ENCODE data around the gene CEACAM8.
"Not testable (repeated sequence)": the region's sequence is repeated elsewhere in the genome, so short reads cannot be mapped to it uniquely, and the experiment has no call there.

Gene CEACAM8

GRCh38 chr19:42610401-42610915 is 15.7 kb upstream of the CEACAM8 start:
- not testable (repeated sequence) for H3K27ac ChIP-seq (ENCODE audit: low read length); H3K36me3 ChIP-seq (ENCODE audit: control insufficient read depth in 2 of 2, insufficient read depth in 2 of 2, low read length in 2 of 2); H3K4me1 ChIP-seq (ENCODE audit: control insufficient read depth, insufficient read depth, low read length); H3K9ac ChIP-seq (ENCODE audit: low read length in 2 of 2); H3K4me3 ChIP-seq (ENCODE audit: low read length in 2 of 2); H3K9me3 ChIP-seq (ENCODE audit: control insufficient read depth in 2 of 2, low read length in 2 of 2); H3K27me3 ChIP-seq (ENCODE audit: control insufficient read depth in 1 of 2, insufficient read depth in 2 of 2, low read length in 2 of 2)

DNA sequence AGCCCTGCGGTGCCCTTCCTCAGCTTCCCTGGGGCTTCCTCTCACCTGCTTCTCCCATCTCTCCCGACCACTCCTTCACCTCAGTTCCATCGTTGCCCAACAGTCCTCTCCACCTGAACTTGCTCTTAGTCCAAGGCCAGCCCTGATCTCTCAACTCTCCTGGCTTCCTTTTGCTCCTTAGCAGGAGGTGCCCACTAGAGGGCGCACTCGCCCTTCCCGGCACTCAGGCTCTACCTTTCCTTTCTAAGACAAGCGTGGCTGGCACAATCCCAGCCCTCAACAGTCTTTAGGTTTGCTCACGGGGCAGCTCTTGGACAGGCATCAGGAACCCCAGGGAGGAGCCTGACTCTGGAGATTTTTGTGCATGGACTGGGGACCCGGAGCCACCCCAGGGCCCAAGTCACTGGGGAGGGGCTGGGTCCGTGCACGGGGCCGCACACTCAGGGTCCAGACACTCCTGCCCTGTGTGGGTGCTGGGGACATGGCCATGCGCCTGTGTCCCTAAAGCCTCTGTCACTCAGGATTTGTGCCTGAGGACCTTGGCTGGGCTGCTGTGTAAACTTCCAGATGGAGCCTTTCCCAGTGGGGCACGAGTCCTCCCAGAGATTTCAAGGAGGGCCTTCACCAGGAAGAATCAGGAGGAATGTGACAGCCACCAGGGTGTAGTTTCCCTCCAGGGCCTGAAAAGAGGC is 12.1 kb upstream of the CEACAM8 start:
- H3K27me3 ChIP-seq (ENCODE audit: control insufficient read depth in 1 of 2, insufficient read depth in 2 of 2, low read length in 2 of 2) = peaks cover 0 to 2% of the 10 kb centered on the region in 2 donors
- no peaks in the 10 kb centered on the region for H3K4me1 ChIP-seq (ENCODE audit: control insufficient read depth, insufficient read depth, low read length)
- no peak overlapping the region for H3K9ac ChIP-seq (ENCODE audit: low read length in 2 of 2)
- no peaks in the 10 kb centered on the region for H3K36me3 ChIP-seq (ENCODE audit: control insufficient read depth in 2 of 2, insufficient read depth in 2 of 2, low read length in 2 of 2)
- H3K9me3 ChIP-seq (ENCODE audit: control insufficient read depth in 2 of 2, low read length in 2 of 2) = no peaks in the 10 kb centered on the region
- no peak overlapping the region for H3K4me3 ChIP-seq (ENCODE audit: low read length in 2 of 2)
- H3K27ac ChIP-seq (ENCODE audit: low read length) = no peak overlapping the region

DNA sequence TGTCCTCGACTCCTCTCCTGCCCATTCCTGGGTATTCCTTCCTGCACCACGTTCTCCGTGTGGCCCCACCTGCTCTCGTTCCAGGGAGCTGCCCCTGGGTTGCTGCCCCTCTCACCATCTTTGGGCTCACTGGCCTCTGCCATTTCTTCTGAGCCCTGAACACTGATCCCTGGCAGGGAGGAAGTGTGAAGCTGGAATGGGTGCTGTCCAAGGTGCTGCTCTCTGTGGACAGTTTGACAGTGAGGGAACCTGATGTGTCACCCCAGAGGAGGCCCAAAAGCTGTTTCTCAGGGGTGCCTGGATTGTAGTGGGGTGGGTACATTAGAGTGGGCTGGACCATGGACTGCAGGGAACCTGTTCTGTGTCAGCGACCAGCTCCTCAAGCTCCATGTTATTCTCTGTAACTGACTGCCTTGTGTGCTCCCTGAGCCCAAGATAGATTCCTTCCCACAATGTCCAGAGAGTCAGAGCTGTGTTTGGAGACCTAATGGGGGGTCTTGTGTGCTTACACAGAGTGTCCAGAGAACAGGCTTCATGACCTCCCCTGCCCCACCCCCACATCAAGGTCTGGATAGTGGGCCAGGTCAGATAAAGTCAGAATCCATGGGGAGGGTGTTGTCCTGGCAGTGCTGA is 7.2 kb upstream of the CEACAM8 start:
- no peak overlapping the region for H3K27ac ChIP-seq (ENCODE audit: low read length)
- H3K27me3 ChIP-seq (ENCODE audit: control insufficient read depth in 1 of 2, insufficient read depth in 2 of 2, low read length in 2 of 2) = peaks cover 0 to 2% of the 10 kb centered on the region in 2 donors
- no peaks in the 10 kb centered on the region for H3K4me1 ChIP-seq (ENCODE audit: control insufficient read depth, insufficient read depth, low read length)
- no peak overlapping the region for H3K4me3 ChIP-seq (ENCODE audit: low read length in 2 of 2)
- no peak overlapping the region for H3K9ac ChIP-seq (ENCODE audit: low read length in 2 of 2)
- no peaks in the 10 kb centered on the region for H3K36me3 ChIP-seq (ENCODE audit: control insufficient read depth in 2 of 2, insufficient read depth in 2 of 2, low read length in 2 of 2)
- no peaks in the 10 kb centered on the region for H3K9me3 ChIP-seq (ENCODE audit: control insufficient read depth in 2 of 2, low read length in 2 of 2)

GRCh38 chr19:42596391-42597072 is 1.8 kb upstream of the CEACAM8 start:
- no peak overlapping the region for H3K27ac ChIP-seq (ENCODE audit: low read length)
- H3K4me1 ChIP-seq (ENCODE audit: control insufficient read depth, insufficient read depth, low read length) = no peaks in the 10 kb centered on the region
- H3K27me3 ChIP-seq (ENCODE audit: control insufficient read depth in 1 of 2, insufficient read depth in 2 of 2, low read length in 2 of 2) = no peaks in the 10 kb centered on the region
- no peaks in the 10 kb centered on the region for H3K36me3 ChIP-seq (ENCODE audit: control insufficient read depth in 2 of 2, insufficient read depth in 2 of 2, low read length in 2 of 2)
- no peak overlapping the region for H3K9ac ChIP-seq (ENCODE audit: low read length in 2 of 2)
- H3K9me3 ChIP-seq (ENCODE audit: control insufficient read depth in 2 of 2, low read length in 2 of 2) = no peaks in the 10 kb centered on the region
- no peak overlapping the region for H3K4me3 ChIP-seq (ENCODE audit: low read length in 2 of 2)

DNA sequence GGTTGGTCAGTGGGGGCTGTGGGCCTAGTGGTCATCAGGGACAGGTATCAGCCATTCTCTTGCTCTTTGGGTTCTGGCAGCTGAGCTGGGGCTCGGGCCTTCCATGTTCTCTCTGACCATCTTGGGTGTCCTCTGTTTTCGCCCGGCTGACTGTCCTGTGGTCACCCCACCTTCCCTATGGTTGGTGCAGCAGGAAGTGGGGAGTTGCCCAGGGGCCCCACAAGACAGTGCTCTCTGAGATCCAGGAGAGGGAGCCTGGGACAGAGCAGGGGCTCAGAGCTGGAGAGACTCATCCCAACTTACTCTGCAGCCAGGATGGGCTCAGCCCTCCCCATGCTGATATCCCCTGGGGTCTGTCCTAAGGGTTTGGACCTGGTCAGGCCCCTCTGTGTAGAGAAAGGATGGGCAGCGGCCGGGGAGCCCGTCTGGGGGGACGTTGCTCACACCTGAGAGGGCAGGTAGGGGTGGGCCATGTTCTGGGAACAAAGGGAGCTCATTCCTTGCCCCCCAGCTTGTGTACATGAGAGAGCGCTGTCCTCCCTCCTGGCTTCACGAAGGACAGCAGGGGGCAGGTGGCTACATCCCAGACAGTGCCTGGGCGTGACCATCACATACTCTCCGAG is 937 bp upstream of the CEACAM8 start:
- Histone ChIP-seq H3K4me1 (ENCODE audit: control insufficient read depth, insufficient read depth, low read length) (no peaks in the 10 kb centered on the region), H3K9me3 (ENCODE audit: control insufficient read depth in 2 of 2, low read length in 2 of 2) (no peaks in the 10 kb centered on the region), H3K27ac (ENCODE audit: low read length) (no peak overlapping the region), H3K36me3 (ENCODE audit: control insufficient read depth in 2 of 2, insufficient read depth in 2 of 2, low read length in 2 of 2) (no peaks in the 10 kb centered on the region), H3K9ac (ENCODE audit: low read length in 2 of 2) (no peak overlapping the region), H3K27me3 (ENCODE audit: control insufficient read depth in 1 of 2, insufficient read depth in 2 of 2, low read length in 2 of 2) (no peaks in the 10 kb centered on the region), H3K4me3 (ENCODE audit: low read length in 2 of 2) (no peak overlapping the region)

DNA sequence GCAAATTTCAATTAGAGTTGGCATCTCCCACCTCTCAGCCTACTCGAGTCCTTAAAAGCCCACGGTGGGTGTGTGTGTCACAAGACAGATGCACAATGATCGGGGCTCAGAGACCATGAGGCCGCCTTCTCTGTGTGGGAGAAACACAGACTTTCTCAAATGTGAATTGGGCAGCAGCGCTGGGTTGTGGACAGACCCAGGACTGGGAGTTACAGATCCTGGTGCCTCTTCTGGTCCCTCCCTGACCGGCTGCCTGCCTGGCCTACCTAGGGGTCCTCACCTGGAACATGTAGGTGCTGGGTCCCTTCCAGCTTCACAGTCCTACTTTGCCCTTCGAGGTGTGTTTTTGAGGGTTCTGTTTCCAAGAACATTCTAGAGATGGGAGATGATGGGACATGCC is 4.9 kb downstream of the CEACAM8 start:
- Histone ChIP-seq H3K27ac (ENCODE audit: low read length) (no peak overlapping the region), H3K4me1 (ENCODE audit: control insufficient read depth, insufficient read depth, low read length) (no peaks in the 10 kb centered on the region), H3K4me3 (ENCODE audit: low read length in 2 of 2) (no peak overlapping the region), H3K27me3 (ENCODE audit: control insufficient read depth in 1 of 2, insufficient read depth in 2 of 2, low read length in 2 of 2) (no peaks in the 10 kb centered on the region), H3K9me3 (ENCODE audit: control insufficient read depth in 2 of 2, low read length in 2 of 2) (no peaks in the 10 kb centered on the region), H3K36me3 (ENCODE audit: control insufficient read depth in 2 of 2, insufficient read depth in 2 of 2, low read length in 2 of 2) (no peaks in the 10 kb centered on the region), H3K9ac (ENCODE audit: low read length in 2 of 2) (no peak overlapping the region)

DNA sequence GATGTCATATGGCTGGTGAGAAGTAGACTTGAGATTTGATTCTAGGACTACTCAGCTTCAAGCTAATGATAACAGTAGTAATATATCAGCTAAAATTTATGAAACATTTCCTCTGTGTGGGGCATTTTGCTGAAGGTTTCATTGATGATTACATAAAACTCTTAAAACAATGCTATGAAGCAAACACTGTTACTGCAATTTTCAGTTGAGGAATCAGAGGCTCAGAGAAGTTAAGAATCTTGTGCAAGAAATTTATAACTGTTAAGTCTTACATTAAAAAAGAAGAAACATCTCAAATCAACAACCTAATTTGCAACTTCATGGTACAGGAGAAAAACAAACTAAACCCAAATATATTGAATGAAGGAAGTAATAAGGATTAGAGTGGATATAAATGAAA is 10.3 kb downstream of the CEACAM8 start:
- no peak overlapping the region for H3K4me3 ChIP-seq (ENCODE audit: low read length in 2 of 2)
- H3K27ac ChIP-seq (ENCODE audit: low read length) = no peak overlapping the region

DNA sequence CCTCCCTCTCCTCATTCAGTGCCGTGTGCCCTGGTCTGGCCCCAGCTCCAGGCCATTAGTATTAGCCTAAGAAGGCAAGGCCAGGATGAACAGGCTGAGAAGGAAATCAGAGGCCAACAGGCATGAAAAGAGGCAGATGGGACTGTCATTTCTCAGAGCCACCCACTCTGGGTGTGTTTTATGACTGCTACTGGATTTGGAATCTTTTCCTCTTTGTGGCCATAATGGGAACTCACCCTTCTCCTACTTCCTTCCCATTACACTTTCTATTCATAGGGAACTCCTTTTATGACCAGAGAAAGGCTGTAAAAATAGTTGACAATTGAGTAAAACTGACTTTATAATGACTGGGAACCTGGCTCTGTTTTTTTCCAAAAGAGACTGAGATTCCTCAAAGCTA is 17.7 kb downstream of the CEACAM8 start:
- Histone ChIP-seq H3K27ac (ENCODE audit: low read length) (no peak overlapping the region), H3K27me3 (ENCODE audit: control insufficient read depth in 1 of 2, insufficient read depth in 2 of 2, low read length in 2 of 2) (peaks cover 0 to 6% of the 10 kb centered on the region in 2 donors), H3K9me3 (ENCODE audit: control insufficient read depth in 2 of 2, low read length in 2 of 2) (no peaks in the 10 kb centered on the region), H3K36me3 (ENCODE audit: control insufficient read depth in 2 of 2, insufficient read depth in 2 of 2, low read length in 2 of 2) (no peaks in the 10 kb centered on the region), H3K4me3 (ENCODE audit: low read length in 2 of 2) (no peak overlapping the region), H3K4me1 (ENCODE audit: control insufficient read depth, insufficient read depth, low read length) (no peaks in the 10 kb centered on the region), H3K9ac (ENCODE audit: low read length in 2 of 2) (no peak overlapping the region)

More for the DNA sequence above, 10.3 kb downstream of the CEACAM8 start:
- H3K27me3 ChIP-seq (ENCODE audit: control insufficient read depth in 1 of 2, insufficient read depth in 2 of 2, low read length in 2 of 2) = no peaks in the 10 kb centered on the region
- H3K9ac ChIP-seq (ENCODE audit: low read length in 2 of 2) = no peak overlapping the region
- no peaks in the 10 kb centered on the region for H3K36me3 ChIP-seq (ENCODE audit: control insufficient read depth in 2 of 2, insufficient read depth in 2 of 2, low read length in 2 of 2)
- no peaks in the 10 kb centered on the region for H3K4me1 ChIP-seq (ENCODE audit: control insufficient read depth, insufficient read depth, low read length)
- H3K9me3 ChIP-seq (ENCODE audit: control insufficient read depth in 2 of 2, low read length in 2 of 2) = no peaks in the 10 kb centered on the region

DNA sequence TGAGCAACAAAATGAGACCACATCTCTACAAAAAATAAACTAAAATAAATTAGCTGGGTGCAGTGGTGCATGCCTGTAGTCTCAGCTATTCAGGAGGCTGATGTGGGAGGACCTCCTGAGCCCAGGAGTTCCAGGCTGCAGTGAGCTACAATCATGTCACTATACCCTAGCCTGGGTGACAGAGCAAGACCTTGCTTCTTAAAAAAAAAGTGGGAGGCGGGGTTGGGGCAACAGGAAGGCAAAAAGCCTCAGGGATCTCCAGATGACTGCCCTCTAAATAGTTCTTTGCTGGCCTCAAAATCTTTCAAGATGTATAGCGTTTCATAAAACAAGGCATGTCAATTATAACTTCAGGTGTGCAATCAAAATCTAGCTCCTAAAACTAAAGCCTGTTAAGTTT is 18.5 kb downstream of the CEACAM8 start:
- H3K9ac ChIP-seq (ENCODE audit: low read length in 2 of 2) = no peak overlapping the region
- no peak overlapping the region for H3K4me3 ChIP-seq (ENCODE audit: low read length in 2 of 2)
- no peaks in the 10 kb centered on the region for H3K9me3 ChIP-seq (ENCODE audit: control insufficient read depth in 2 of 2, low read length in 2 of 2)
- peaks cover 0 to 6% of the 10 kb centered on the region in 2 donors for H3K27me3 ChIP-seq (ENCODE audit: control insufficient read depth in 1 of 2, insufficient read depth in 2 of 2, low read length in 2 of 2)
- H3K36me3 ChIP-seq (ENCODE audit: control insufficient read depth in 2 of 2, insufficient read depth in 2 of 2, low read length in 2 of 2) = no peaks in the 10 kb centered on the region
- no peaks in the 10 kb centered on the region for H3K4me1 ChIP-seq (ENCODE audit: control insufficient read depth, insufficient read depth, low read length)
- H3K27ac ChIP-seq (ENCODE audit: low read length) = no peak overlapping the region

DNA sequence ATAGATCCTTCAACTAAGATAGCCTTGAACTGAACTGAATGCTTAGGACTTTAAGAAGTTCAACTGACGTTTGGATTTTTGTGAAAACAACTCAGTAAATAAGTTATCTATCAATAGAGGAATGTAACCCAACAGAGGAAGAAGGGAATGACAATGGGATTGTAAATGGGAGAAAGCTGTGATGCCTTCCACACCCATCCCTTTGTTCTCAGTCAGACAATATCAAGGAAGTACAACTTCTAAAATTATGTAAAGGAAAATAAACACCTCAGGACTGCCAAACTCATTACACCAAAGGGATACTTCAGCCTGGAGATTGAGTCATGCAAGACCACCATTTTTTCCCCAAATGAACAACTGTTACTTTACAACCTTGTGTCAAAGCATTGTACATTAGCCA is 21.1 kb downstream of the CEACAM8 start:
- H3K9ac ChIP-seq (ENCODE audit: low read length in 2 of 2) = no peak overlapping the region
- H3K27me3 ChIP-seq (ENCODE audit: control insufficient read depth in 1 of 2, insufficient read depth in 2 of 2, low read length in 2 of 2) = peaks cover 0 to 6% of the 10 kb centered on the region in 2 donors
- H3K4me3 ChIP-seq (ENCODE audit: low read length in 2 of 2) = no peak overlapping the region
- H3K9me3 ChIP-seq (ENCODE audit: control insufficient read depth in 2 of 2, low read length in 2 of 2) = no peaks in the 10 kb centered on the region
- H3K27ac ChIP-seq (ENCODE audit: low read length) = no peak overlapping the region
- H3K4me1 ChIP-seq (ENCODE audit: control insufficient read depth, insufficient read depth, low read length) = no peaks in the 10 kb centered on the region
- H3K36me3 ChIP-seq (ENCODE audit: control insufficient read depth in 2 of 2, insufficient read depth in 2 of 2, low read length in 2 of 2) = no peaks in the 10 kb centered on the region
